Stimulated activated CD4-positive, alpha-beta T cell treated with anti-CD3 and anti-CD28 coated beads, TNF-alpha, amount 100 ng/mL, for 24 hours (primary cell): Measurements from ENCODE around the gene TBC1D9B.

Experiments
- DNase-seq, 3 experiments: peaks; one replicate each; pipeline ENCODE4 v3.0.0-alpha.2; 2020; ENCODE audit warnings: low read depth in 3 of 3

Gene TBC1D9B

GRCh38 chr5:179821298-179822058 is 86.2 kb downstream of the TBC1D9B start:
- DNase-seq: peak; percentile 60 to 85 (median 65)

DNA sequence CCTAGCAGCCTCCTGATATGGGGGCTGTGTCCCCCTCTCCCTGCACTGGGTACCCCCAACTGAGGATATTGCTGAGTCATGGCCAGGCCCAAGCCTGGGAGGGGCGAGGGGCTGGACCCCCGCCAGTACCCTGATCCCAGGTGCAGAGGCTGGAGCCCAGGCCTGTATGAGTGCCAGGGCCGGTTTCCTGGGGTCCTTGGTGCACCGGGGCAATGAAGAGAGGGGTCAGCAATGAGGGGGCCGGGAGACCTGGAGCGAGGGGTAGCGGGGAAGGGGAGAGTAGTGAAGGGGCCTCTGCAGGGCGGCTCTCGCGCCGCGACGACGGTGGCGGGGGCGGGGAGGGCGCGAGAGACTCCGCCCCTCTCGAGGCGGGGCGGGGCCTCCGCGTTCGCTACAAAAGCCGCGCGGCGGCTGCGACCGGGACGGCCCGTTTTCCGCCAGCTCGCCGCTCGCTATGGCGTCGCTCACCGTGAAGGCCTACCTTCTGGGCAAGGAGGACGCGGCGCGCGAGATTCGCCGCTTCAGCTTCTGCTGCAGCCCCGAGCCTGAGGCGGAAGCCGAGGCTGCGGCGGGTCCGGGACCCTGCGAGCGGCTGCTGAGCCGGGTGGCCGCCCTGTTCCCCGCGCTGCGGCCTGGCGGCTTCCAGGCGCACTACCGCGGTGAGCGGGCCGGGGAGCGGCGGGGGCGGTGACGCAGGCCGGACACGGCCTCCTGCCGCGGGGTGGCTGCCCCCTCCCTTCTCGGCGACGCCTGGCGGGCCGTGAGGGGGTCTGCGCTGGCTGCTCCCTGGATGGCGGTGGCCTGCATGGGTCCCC is 87.0 kb downstream of the TBC1D9B start, which contains the start of gene SQSTM1:
Gene SQSTM1 (plus strand): TSS at position 423 of the 815 bp plus-strand sequence. CDS start 32 bp downstream, at position 455.
- peak; percentile 49 to 78 (median 69) for DNase-seq

- no peak for DNase-seq
These were observed 87.6 kb downstream of the TBC1D9B start for GRCh38 chr5:179820127-179820482.

- DNase-seq: peak in 1 of 3 experiments; percentile 37
These were observed 88.2 kb downstream of the TBC1D9B start for GRCh38 chr5:179819296-179820126.

DNA sequence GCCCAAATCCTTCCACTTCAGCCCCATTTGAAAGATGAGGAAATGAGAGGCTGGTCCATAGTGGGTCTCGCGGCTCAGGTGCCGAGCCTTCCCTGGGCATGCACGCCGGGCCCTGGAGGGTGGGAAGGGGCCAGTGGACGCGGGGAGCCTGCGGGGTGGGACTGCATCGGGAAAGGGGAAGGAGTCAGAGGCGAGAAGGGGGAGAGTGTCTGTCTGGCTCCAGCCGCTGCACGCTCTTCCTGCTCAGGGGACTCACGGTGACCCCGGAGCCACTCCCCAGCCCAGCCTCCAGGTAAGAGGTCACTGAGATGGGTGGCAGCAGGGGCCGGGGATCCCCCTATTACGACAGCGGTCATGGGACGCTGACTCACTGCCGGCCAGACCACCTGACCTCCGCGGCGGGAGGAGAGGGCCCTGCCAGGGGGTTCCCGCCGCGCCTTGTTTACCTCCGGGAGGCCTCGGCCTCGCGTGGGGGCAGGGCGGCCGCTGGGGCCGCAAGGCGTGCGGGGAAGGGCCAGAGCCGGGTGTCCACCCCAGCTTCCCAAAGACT is 88.9 kb downstream of the TBC1D9B start:
- peak; percentile 60 to 81 (median 65) for DNase-seq

- no peak for DNase-seq
These were observed 89.6 kb downstream of the TBC1D9B start for GRCh38 chr5:179817890-179818745.

DNA sequence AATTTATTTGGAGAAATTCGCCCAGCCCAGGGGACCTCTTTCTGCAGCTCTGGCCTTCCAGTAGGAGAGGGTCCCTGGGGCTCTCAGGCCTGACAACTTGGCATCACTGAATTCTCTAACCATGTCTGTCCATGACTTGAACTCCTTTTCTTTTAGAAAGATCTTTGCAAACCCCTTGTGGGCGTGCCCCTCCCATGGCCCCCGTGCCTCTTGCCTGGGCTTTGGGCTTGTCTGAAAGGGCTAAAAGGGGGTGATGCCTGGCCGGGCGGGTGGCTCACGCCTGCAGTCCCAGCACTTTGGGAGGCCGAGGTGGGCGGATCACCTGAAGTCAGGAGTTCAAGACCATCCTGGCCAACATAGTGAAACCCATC is 90.2 kb downstream of the TBC1D9B start:
- DNase-seq: no peak

DNA sequence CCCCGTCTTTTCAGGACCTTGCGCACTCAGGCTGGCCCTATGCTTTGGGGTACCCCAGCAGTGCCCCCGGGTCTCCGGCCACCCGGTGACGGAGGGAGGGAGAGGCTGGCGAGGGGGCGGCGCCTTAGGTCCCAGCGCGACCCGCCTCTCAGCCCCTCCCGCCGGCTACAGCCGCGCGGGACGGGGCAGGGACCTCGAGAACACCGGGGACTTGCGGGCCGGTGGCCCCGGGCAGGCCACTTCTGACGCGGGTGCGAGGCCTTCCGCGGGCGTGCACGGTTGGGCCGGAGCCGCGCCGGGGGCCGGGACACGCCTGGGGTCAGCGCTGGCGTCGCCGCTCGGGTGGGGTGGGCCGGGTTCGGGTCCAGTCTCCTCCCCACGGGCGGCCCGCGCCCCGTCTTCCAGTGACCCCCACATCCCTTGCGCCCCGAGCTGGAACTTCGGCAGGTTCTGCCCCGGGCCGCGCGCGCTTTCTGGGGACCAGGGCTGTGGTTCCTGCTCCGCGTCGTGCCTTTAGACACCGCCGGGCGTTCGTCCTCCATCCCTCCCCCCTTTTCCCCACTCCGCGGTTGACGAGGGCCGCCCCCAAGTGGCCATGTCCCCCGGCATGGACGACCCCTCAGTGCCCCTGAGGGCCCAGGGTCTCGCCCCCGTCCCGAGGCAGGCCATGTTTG is 90.8 kb downstream of the TBC1D9B start:
- no peak for DNase-seq

- no peak for DNase-seq
These were observed 91.3 kb downstream of the TBC1D9B start for GRCh38 chr5:179816401-179816795.

- DNase-seq: no peak
These were observed 92.0 kb downstream of the TBC1D9B start for GRCh38 chr5:179815491-179816249.

- DNase-seq: no peak
These were observed 93.6 kb downstream of the TBC1D9B start for GRCh38 chr5:179814090-179814489.

GRCh38 chr5:179812997-179813607 is 94.6 kb downstream of the TBC1D9B start:
- DNase-seq: no peak

GRCh38 chr5:179812135-179812825 is 95.4 kb downstream of the TBC1D9B start:
- DNase-seq: no peak
